Activated CD4-positive, alpha-beta T cell treated with anti-CD3 and anti-CD28 coated beads, Interleukin-2, amount 10 ng/mL, durations not matched to agents 24 days and 14 days (primary cell): ENCODE data around the gene CAMK1D. TPM values are rescaled to one million over a fixed set of nuclear protein-coding genes. Genes with fewer than 3 reads are reported as not detected.

Source experiments
- DNase-seq: peaks from one replicate; pipeline ENCODE4 v3.0.0; 2022
- H3K27ac Mint-ChIP-seq: one replicate; pipeline ENCODE4 v1.8.0; 2022; ENCODE audit warnings: mild to moderate bottlenecking, mixed read lengths
- H3K27me3 Mint-ChIP-seq: one replicate; pipeline ENCODE4 v1.8.0; 2022; ENCODE audit warnings: mixed read lengths
- H3K36me3 Mint-ChIP-seq: one replicate; pipeline ENCODE4 v1.8.0; 2022; ENCODE audit warnings: low read depth, mild to moderate bottlenecking, mixed read lengths
- H3K4me1 Mint-ChIP-seq: one replicate; pipeline ENCODE4 v1.8.0; 2021; ENCODE audit warnings: mixed read lengths
- H3K4me3 Mint-ChIP-seq: one replicate; pipeline ENCODE4 v1.8.0; 2022; ENCODE audit warnings: mild to moderate bottlenecking, moderate library complexity, mixed read lengths
- H3K9me3 Mint-ChIP-seq: one replicate; pipeline ENCODE4 v1.8.0; 2021; ENCODE audit warnings: mixed read lengths
- intact Hi-C: fragments of 100-400 bp; cut with micrococcal nuclease; formaldehyde crosslinking; loops from one replicate; pipeline ENCODE4 v1.15.1; 2023
- total RNA-seq: library from RNA; stranded (reverse); gene quantifications from 2 replicates; pipeline ENCODE4 v1.2.3, GENCODE V29; 2022

Gene CAMK1D
- total RNA-seq, 1 donor from 2014 or later = 5.6 TPM

DNA sequence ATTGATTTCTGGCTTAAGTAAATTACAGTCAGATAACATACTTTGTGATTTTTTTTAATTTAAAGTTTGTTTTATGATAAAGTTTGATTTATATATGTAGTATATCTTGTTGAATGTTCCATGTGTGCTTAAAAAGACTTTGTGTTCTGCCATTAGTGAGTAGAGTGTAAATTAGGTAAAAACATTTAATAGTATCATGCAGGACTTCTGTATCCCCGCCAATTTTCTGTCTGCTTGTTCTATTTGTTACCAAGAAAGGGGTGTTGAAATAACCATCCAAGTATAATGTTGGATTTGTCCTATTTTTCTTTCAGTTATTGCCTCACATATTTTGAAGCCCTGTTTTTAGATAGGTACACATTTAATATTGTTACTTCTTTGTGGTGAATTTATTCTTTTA, 172.1 kb downstream of the CAMK1D start:
- DNase-seq = no peak
- H3K36me3 Mint-ChIP-seq = peaks cover 6% of the 10 kb centered on the region
- H3K27me3 Mint-ChIP-seq = peaks cover 4% of the 10 kb centered on the region
- H3K4me1 Mint-ChIP-seq = no peaks in the 10 kb centered on the region
- intact Hi-C loops = no loop called here
- no peak overlapping the region for H3K4me3 Mint-ChIP-seq
- peaks cover 12% of the 10 kb centered on the region for H3K9me3 Mint-ChIP-seq
- no peak overlapping the region for H3K27ac Mint-ChIP-seq

- no peak for DNase-seq
- Mint-ChIP-seq H3K4me3 (no peak overlapping the region), H3K27me3 (peaks cover 1% of the 10 kb centered on the region), H3K9me3 (peaks cover 8% of the 10 kb centered on the region), H3K27ac (no peak overlapping the region), H3K4me1 (no peaks in the 10 kb centered on the region), H3K36me3 (peaks cover 6% of the 10 kb centered on the region)
- intact Hi-C loops = no loop called here
Observed at GRCh38 chr10:12526311-12526710, 177.0 kb downstream of the CAMK1D start.

- H3K27ac Mint-ChIP-seq = no peak overlapping the region
- no peak overlapping the region for H3K4me3 Mint-ChIP-seq
- intact Hi-C loops = no loop called here
- peaks cover 3% of the 10 kb centered on the region for H3K36me3 Mint-ChIP-seq
- no peak for DNase-seq
- peaks cover 5% of the 10 kb centered on the region for H3K4me1 Mint-ChIP-seq
- H3K27me3 Mint-ChIP-seq = peaks cover 1% of the 10 kb centered on the region
- peaks cover 9% of the 10 kb centered on the region for H3K9me3 Mint-ChIP-seq
Observed at GRCh38 chr10:12529976-12530375, 180.6 kb downstream of the CAMK1D start.

GRCh38 chr10:12531305-12532220, 182.2 kb downstream of the CAMK1D start:
- peaks cover 15% of the 10 kb centered on the region for H3K4me1 Mint-ChIP-seq

DNA sequence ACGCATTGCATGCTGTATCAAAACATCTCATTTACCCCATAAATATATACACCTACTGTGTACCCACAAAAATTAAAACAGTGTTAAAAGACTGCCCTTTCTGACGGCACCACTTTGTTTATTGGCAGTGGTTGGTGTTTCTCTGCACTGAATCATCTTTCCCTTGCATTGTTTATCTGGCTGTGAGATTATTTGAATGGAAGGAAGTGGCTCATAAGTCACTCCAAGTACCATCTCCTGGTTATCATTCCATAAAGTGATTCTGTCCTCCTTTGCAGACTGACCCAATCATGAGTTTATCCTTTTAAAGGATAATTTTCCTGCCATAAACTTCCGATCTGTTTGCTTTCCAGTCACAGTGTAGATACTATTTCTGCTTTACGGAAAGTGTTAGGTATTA, 183.8 kb downstream of the CAMK1D start:
- Mint-ChIP-seq H3K4me3 (no peak overlapping the region), H3K9me3 (peaks cover 4% of the 10 kb centered on the region), H3K27ac (no peak overlapping the region), H3K4me1 (peaks cover 15% of the 10 kb centered on the region), H3K27me3 (no peaks in the 10 kb centered on the region), H3K36me3 (no peaks in the 10 kb centered on the region)
- DNase-seq = no peak
- intact Hi-C loops = no loop called here

More at GRCh38 chr10:12531305-12532220, 182.2 kb downstream of the CAMK1D start:
- no peaks in the 10 kb centered on the region for H3K36me3 Mint-ChIP-seq
- intact Hi-C loops = no loop called here
- peaks cover 4% of the 10 kb centered on the region for H3K9me3 Mint-ChIP-seq
- no peak overlapping the region for H3K4me3 Mint-ChIP-seq
- no peak for DNase-seq
- H3K27me3 Mint-ChIP-seq = no peaks in the 10 kb centered on the region
- H3K27ac Mint-ChIP-seq = no peak overlapping the region

GRCh38 chr10:12533723-12534122, 184.4 kb downstream of the CAMK1D start:
- Mint-ChIP-seq H3K4me1 (peaks cover 15% of the 10 kb centered on the region), H3K27me3 (no peaks in the 10 kb centered on the region), H3K27ac (no peak overlapping the region), H3K36me3 (no peaks in the 10 kb centered on the region), H3K4me3 (no peak overlapping the region), H3K9me3 (peaks cover 4% of the 10 kb centered on the region)
- DNase-seq = no peak
- intact Hi-C loops = no loop called here

DNA sequence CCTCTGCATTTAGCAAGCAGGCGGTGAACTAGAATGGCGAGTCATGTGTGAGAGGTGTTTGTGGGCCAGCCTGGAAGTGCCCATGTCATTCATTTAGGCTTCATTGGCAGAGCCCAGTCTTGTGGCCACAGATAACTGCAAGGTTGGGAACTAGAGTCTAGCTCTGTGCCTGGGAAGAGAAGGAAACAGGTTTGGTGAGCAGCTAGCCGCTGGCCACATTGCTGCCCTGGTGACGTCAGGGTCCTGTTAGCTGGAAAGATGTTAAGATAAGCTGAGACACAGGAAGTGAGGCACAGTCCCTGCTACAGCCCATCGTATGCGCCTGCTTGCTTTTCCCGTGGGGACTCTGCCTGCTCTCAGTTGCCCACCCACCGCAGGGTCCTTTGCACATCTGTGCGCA, 185.5 kb downstream of the CAMK1D start:
- H3K36me3 Mint-ChIP-seq = no peaks in the 10 kb centered on the region
- intact Hi-C loops = no loop called here
- peaks cover 15% of the 10 kb centered on the region for H3K4me1 Mint-ChIP-seq
- no peaks in the 10 kb centered on the region for H3K27me3 Mint-ChIP-seq
- H3K4me3 Mint-ChIP-seq = no peak overlapping the region
- no peak for DNase-seq
- H3K9me3 Mint-ChIP-seq = peaks cover 4% of the 10 kb centered on the region
- peak overlapping the region; percentile 45 for H3K27ac Mint-ChIP-seq

DNA sequence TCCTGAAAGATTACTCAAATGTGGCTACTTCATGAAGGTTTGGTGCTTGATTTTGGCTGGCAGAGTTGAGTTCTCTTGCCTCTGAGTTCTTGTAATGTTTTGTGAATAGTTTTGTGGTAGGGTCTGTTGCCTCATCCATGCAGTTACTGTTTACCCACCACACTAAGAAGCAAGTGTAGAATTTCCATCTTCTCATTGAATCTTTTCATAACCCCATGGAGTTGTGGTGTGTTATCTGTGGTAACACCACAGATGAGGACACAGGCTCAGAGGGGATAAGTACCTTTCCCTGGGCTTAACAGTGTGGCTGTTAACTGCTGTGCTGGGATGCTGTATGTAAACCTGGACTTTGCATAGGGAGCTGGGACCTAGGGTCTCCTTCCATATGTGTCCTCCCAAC, 186.3 kb downstream of the CAMK1D start:
- H3K4me3 Mint-ChIP-seq = no peak overlapping the region
- H3K27ac Mint-ChIP-seq = no peak overlapping the region

GRCh38 chr10:12538491-12538995, 189.2 kb downstream of the CAMK1D start:
- H3K9me3 Mint-ChIP-seq = peaks cover 2% of the 10 kb centered on the region
- no peaks in the 10 kb centered on the region for H3K36me3 Mint-ChIP-seq
- H3K27ac Mint-ChIP-seq = no peak overlapping the region
- H3K4me1 Mint-ChIP-seq = peaks cover 16% of the 10 kb centered on the region
- DNase-seq = no peak
- no peaks in the 10 kb centered on the region for H3K27me3 Mint-ChIP-seq
- intact Hi-C loops = no loop called here
- no peak overlapping the region for H3K4me3 Mint-ChIP-seq

More for the DNA sequence above, 186.3 kb downstream of the CAMK1D start:
- no peak for DNase-seq
- H3K9me3 Mint-ChIP-seq = peaks cover 4% of the 10 kb centered on the region
- no peaks in the 10 kb centered on the region for H3K36me3 Mint-ChIP-seq
- H3K4me1 Mint-ChIP-seq = peaks cover 16% of the 10 kb centered on the region
- intact Hi-C loops = no loop called here
- H3K27me3 Mint-ChIP-seq = no peaks in the 10 kb centered on the region

DNA sequence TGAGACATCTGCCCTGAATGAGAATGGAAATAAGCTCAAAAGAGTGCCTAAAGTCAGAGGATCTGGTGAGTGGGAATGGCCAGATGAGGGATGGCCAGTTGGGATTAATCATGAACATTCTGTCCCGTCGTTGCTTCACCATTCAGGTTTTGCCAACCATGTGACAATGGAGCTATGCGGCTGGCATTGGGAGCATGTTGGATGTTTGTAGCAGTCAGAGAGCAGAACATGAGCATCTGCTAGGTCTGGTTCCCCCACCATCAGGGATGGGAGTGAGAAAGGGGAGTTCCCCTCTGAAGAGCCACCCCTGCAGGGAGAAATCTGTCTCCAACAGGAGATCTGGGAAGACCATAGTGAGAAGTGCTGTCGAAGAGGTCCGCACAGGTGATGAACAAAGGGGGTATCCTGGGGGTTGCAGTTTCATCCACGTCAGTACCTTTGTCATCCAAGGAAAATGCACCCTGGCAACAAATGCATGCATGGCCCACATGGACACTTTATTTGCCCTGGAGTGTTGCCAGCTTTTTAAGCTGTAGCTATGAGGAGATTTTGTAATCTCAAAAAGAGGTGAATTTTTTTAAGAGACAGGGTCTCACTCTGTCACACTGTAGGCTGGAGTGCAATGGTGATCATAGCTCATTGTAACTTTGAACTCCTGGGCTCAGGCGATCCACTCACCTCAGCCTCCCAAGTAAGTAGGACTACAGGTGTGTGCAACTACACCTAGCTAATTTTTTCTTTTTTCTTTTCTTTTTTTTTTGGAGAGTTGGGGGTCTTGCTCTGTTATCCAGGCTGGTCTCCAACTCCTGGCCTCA, 190.2 kb downstream of the CAMK1D start:
- intact Hi-C loops = no loop called here
- no peak for DNase-seq
- H3K36me3 Mint-ChIP-seq = no peaks in the 10 kb centered on the region
- H3K4me3 Mint-ChIP-seq = no peak overlapping the region
- H3K9me3 Mint-ChIP-seq = no peaks in the 10 kb centered on the region
- no peak overlapping the region for H3K27ac Mint-ChIP-seq
- peaks cover 16% of the 10 kb centered on the region for H3K4me1 Mint-ChIP-seq
- no peaks in the 10 kb centered on the region for H3K27me3 Mint-ChIP-seq

DNA sequence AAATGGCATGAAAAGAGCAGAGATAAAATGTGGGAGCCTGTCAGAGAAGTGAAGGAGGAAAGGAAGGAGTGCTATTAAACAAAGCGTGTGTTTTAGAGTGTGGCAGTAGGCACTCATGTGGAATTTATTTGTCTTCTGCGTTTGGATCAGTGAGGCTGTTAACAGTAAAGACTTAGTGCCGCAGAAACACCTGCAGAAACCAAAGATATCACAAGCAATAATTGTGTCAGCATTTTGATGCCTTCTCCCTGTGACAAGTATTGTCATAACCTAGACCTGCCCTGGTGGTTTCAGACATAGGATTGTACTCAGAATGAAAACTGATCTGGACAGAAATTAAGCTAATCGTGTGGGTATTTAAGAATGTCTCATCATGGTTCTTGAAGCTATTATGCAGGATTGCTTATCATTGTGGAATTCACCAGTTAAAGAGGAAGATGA, 191.0 kb downstream of the CAMK1D start:
- intact Hi-C loops = no loop called here
- H3K9me3 Mint-ChIP-seq = no peaks in the 10 kb centered on the region
- H3K27ac Mint-ChIP-seq = no peak overlapping the region
- no peak for DNase-seq
- H3K4me1 Mint-ChIP-seq = peaks cover 8% of the 10 kb centered on the region
- no peak overlapping the region for H3K4me3 Mint-ChIP-seq
- H3K36me3 Mint-ChIP-seq = no peaks in the 10 kb centered on the region
- no peaks in the 10 kb centered on the region for H3K27me3 Mint-ChIP-seq

DNA sequence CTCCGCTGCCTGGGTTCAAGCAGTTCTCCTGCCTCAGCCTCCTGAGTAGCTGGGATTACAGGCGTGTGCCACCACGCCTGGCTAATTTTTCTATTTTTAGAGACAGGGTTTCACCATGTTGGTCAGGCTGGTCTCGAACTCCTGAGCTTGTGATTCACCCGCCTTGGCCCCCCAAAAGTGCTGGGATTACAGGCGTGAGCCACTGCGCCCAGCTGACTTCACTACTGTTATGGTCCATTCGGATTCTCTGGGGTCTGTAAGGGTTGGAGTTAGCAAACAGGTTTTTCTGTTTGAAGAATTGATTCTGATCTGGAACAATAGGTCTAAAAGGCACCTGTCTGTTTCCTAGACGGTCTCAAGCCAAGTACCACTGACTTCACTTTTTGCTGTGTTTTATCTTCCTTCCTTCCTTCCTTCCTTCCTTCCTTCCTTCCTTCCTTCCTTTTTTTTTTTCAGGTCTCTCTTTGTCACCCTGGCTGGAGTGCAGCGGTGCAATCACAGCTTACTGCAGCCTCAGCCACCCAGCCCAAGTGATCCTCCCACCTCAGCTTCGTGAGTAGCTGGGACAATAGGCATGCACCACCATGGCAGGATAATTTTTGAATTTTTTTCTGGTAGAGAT, 192.2 kb downstream of the CAMK1D start:
- H3K4me3 Mint-ChIP-seq = no peak overlapping the region
- no peak overlapping the region for H3K27ac Mint-ChIP-seq
- intact Hi-C loops = no loop called here
- H3K4me1 Mint-ChIP-seq = peaks cover 2% of the 10 kb centered on the region
- DNase-seq = no peak
- no peaks in the 10 kb centered on the region for H3K36me3 Mint-ChIP-seq
- H3K27me3 Mint-ChIP-seq = no peaks in the 10 kb centered on the region
- peaks cover 10% of the 10 kb centered on the region for H3K9me3 Mint-ChIP-seq

GRCh38 chr10:12542133-12542670, 192.9 kb downstream of the CAMK1D start:
- H3K9me3 Mint-ChIP-seq = peaks cover 10% of the 10 kb centered on the region
- intact Hi-C loops = no loop called here
- no peaks in the 10 kb centered on the region for H3K27me3 Mint-ChIP-seq
- H3K27ac Mint-ChIP-seq = no peak overlapping the region
- DNase-seq = no peak
- peaks cover 5% of the 10 kb centered on the region for H3K4me1 Mint-ChIP-seq
- no peaks in the 10 kb centered on the region for H3K36me3 Mint-ChIP-seq
- no peak overlapping the region for H3K4me3 Mint-ChIP-seq
